ENCODE results near the gene ASTN2.

The ASTN2 gene

GRCh38 chr9:116945817-116946216, 469.0 kb downstream of the ASTN2 start:
- Histone ChIP-seq H3K4me3 (ENCODE audit: low read depth, low read length, poor library complexity, severe bottlenecking) (no peak overlapping the region), H3K36me3 (ENCODE audit: insufficient read depth, low read length) (no peaks in the 10 kb centered on the region), H3K4me2 (ENCODE audit: low read length) (no peak overlapping the region), H4K20me1 (ENCODE audit: insufficient read depth, low read length) (no peaks in the 10 kb centered on the region), H3K9me2 (ENCODE audit: low read depth, low read length) (no peaks in the 10 kb centered on the region), H3K9me3 (ENCODE audit: low read length) (no peaks in the 10 kb centered on the region), H3K27ac (ENCODE audit: low read depth, low read length, poor library complexity, severe bottlenecking) (no peak overlapping the region), H3F3A (ENCODE audit: insufficient read depth, low read length) (no peaks in the 10 kb centered on the region), H3K9ac (ENCODE audit: low read length) (no peak overlapping the region), H3K27me3 (ENCODE audit: insufficient read depth, low read length) (no peaks in the 10 kb centered on the region), H2AFZ (ENCODE audit: low read length) (no peak overlapping the region), H3K79me2 (ENCODE audit: insufficient read depth, low read length) (no peaks in the 10 kb centered on the region), H3K4me1 (ENCODE audit: insufficient read depth, low read length, severe bottlenecking) (no peaks in the 10 kb centered on the region)
- TF ChIP-seq, protein P1, sequence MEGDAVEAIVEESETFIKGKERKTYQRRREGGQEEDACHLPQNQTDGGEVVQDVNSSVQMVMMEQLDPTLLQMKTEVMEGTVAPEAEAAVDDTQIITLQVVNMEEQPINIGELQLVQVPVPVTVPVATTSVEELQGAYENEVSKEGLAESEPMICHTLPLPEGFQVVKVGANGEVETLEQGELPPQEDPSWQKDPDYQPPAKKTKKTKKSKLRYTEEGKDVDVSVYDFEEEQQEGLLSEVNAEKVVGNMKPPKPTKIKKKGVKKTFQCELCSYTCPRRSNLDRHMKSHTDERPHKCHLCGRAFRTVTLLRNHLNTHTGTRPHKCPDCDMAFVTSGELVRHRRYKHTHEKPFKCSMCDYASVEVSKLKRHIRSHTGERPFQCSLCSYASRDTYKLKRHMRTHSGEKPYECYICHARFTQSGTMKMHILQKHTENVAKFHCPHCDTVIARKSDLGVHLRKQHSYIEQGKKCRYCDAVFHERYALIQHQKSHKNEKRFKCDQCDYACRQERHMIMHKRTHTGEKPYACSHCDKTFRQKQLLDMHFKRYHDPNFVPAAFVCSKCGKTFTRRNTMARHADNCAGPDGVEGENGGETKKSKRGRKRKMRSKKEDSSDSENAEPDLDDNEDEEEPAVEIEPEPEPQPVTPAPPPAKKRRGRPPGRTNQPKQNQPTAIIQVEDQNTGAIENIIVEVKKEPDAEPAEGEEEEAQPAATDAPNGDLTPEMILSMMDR (IDR thresholded peaks at IDR 0.05; ENCODE audit: low read length) = no peak
- no peak for TF ChIP-seq EZH2 (IDR thresholded peaks at IDR 0.05; ENCODE audit: borderline replicate concordance, low read length)

- H3K79me2 ChIP-seq (ENCODE audit: insufficient read depth, low read length) = no peaks in the 10 kb centered on the region
- H3K9me3 ChIP-seq (ENCODE audit: low read length) = no peaks in the 10 kb centered on the region
- TF ChIP-seq EZH2 (IDR thresholded peaks at IDR 0.05; ENCODE audit: borderline replicate concordance, low read length) = no peak
- TF ChIP-seq, protein P1 (IDR thresholded peaks at IDR 0.05; ENCODE audit: low read length) = no peak
- no peaks in the 10 kb centered on the region for H4K20me1 ChIP-seq (ENCODE audit: insufficient read depth, low read length)
- no peak overlapping the region for H3K9ac ChIP-seq (ENCODE audit: low read length)
- no peak overlapping the region for H3K4me2 ChIP-seq (ENCODE audit: low read length)
- H3K4me3 ChIP-seq (ENCODE audit: low read depth, low read length, poor library complexity, severe bottlenecking) = no peak overlapping the region
- no peaks in the 10 kb centered on the region for H3K9me2 ChIP-seq (ENCODE audit: low read depth, low read length)
- no peak overlapping the region for H3K27ac ChIP-seq (ENCODE audit: low read depth, low read length, poor library complexity, severe bottlenecking)
- H2AFZ ChIP-seq (ENCODE audit: low read length) = no peak overlapping the region
- H3K36me3 ChIP-seq (ENCODE audit: insufficient read depth, low read length) = no peaks in the 10 kb centered on the region
- H3K27me3 ChIP-seq (ENCODE audit: insufficient read depth, low read length) = no peaks in the 10 kb centered on the region
- no peaks in the 10 kb centered on the region for H3K4me1 ChIP-seq (ENCODE audit: insufficient read depth, low read length, severe bottlenecking)
- H3F3A ChIP-seq (ENCODE audit: insufficient read depth, low read length) = no peaks in the 10 kb centered on the region
Observed at GRCh38 chr9:116944714-116945534, 469.9 kb downstream of the ASTN2 start.

GRCh38 chr9:116943970-116944369, 470.9 kb downstream of the ASTN2 start:
- no peak for TF ChIP-seq EZH2 (IDR thresholded peaks at IDR 0.05; ENCODE audit: borderline replicate concordance, low read length)
- TF ChIP-seq, protein P1 (IDR thresholded peaks at IDR 0.05; ENCODE audit: low read length) = no peak

More at GRCh38 chr9:116943970-116944369, 470.9 kb downstream of the ASTN2 start:
- H2AFZ ChIP-seq (ENCODE audit: low read length) = no peak overlapping the region
- H4K20me1 ChIP-seq (ENCODE audit: insufficient read depth, low read length) = no peaks in the 10 kb centered on the region
- no peaks in the 10 kb centered on the region for H3K27me3 ChIP-seq (ENCODE audit: insufficient read depth, low read length)
- no peaks in the 10 kb centered on the region for H3K9me2 ChIP-seq (ENCODE audit: low read depth, low read length)
- no peak overlapping the region for H3K27ac ChIP-seq (ENCODE audit: low read depth, low read length, poor library complexity, severe bottlenecking)
- H3K36me3 ChIP-seq (ENCODE audit: insufficient read depth, low read length) = no peaks in the 10 kb centered on the region
- no peaks in the 10 kb centered on the region for H3K9me3 ChIP-seq (ENCODE audit: low read length)
- H3K4me3 ChIP-seq (ENCODE audit: low read depth, low read length, poor library complexity, severe bottlenecking) = no peak overlapping the region
- no peak overlapping the region for H3K9ac ChIP-seq (ENCODE audit: low read length)
- H3F3A ChIP-seq (ENCODE audit: insufficient read depth, low read length) = no peaks in the 10 kb centered on the region
- H3K79me2 ChIP-seq (ENCODE audit: insufficient read depth, low read length) = no peaks in the 10 kb centered on the region
- no peak overlapping the region for H3K4me2 ChIP-seq (ENCODE audit: low read length)
- H3K4me1 ChIP-seq (ENCODE audit: insufficient read depth, low read length, severe bottlenecking) = no peaks in the 10 kb centered on the region

All from OCI-LY1 (cell line).